ENCODE data around the gene ERCC6. TPM values are rescaled to one million over a fixed set of nuclear protein-coding genes. Genes with fewer than 3 reads are reported as not detected.

Gene ERCC6
- total RNA-seq, 1 experiment from 2014 or later, result 18.2 TPM

GRCh38 chr10:49518566-49518965 is 20.4 kb downstream of the ERCC6 start:
- Histone ChIP-seq H2BK12ac (ENCODE audit: insufficient read length, low read depth, low read length) (no peak overlapping the region), H3K27ac (ENCODE audit: insufficient read length, low read depth, low read length) (no peak overlapping the region), H2BK15ac (ENCODE audit: low read depth, low read length) (no peak overlapping the region), H4K8ac (replicated peaks; ENCODE audit: insufficient read length, low read depth, low read length) (no peak overlapping the region), H3K9me3 (ENCODE audit: control insufficient read depth, low read depth, low read length) (no peaks in the 10 kb centered on the region), H2BK20ac (ENCODE audit: low read depth, low read length, poor library complexity, severe bottlenecking) (no peak overlapping the region), H2BK120ac (ENCODE audit: low read depth, low read length, poor library complexity, severe bottlenecking) (no peak overlapping the region), H3K4me2 (ENCODE audit: insufficient read depth, insufficient read length, low read length) (no peak overlapping the region), H3T11ph (ENCODE audit: low read length) (no peak overlapping the region), H3K23me2 (ENCODE audit: insufficient read length, low read depth, low read length, poor library complexity, severe bottlenecking) (no peaks in the 10 kb centered on the region), H3K23ac (ENCODE audit: insufficient read length, low read depth, low read length) (no peak overlapping the region), H3K14ac (ENCODE audit: insufficient read depth, low read length) (no peak overlapping the region), H3K79me2 (ENCODE audit: insufficient read depth, low read length) (no peaks in the 10 kb centered on the region), H4K20me1 (ENCODE audit: control insufficient read depth, insufficient read depth, insufficient read length) (no peaks in the 10 kb centered on the region), H3K79me1 (ENCODE audit: insufficient read depth, low read depth, low read length, poor library complexity, severe bottlenecking) (peaks cover 2% of the 10 kb centered on the region), H3K27me3 (ENCODE audit: insufficient read depth, low read length) (no peaks in the 10 kb centered on the region), H3K56ac (ENCODE audit: insufficient read length, low read depth, low read length) (no peak overlapping the region), H2BK5ac (ENCODE audit: insufficient read length, low read length) (no peak overlapping the region), H4K5ac (ENCODE audit: insufficient read length, low read depth, low read length) (no peak overlapping the region), H4K91ac (ENCODE audit: insufficient read length, low read depth, low read length) (no peak overlapping the region), H2AFZ (ENCODE audit: low read length) (no peak overlapping the region), H3K4ac (ENCODE audit: low read depth, low read length) (no peak overlapping the region), H3K9ac (ENCODE audit: extremely low read depth, insufficient read length, low read length) (no peak overlapping the region), H3K18ac (ENCODE audit: insufficient read length, low read depth, low read length) (no peak overlapping the region), H2AK5ac (ENCODE audit: insufficient read length, low read length) (no peak overlapping the region), H3K4me1 (ENCODE audit: insufficient read depth, low read length) (no peaks in the 10 kb centered on the region)
- Mint-ChIP-seq H3K4me3 (no peak overlapping the region), H3K36me3 (ENCODE audit: insufficient read depth in 1 of 3, low read depth in 3 of 3) (peaks cover 0 to 4% (median 3%) of the 10 kb centered on the region in 3 experiments; a peak in 4 of 7 replicates), H3K27me3 (ENCODE audit: low read depth) (no peaks in the 10 kb centered on the region), H3K9me3 (no peaks in the 10 kb centered on the region), H3K4me1 (peaks cover 10 to 15% of the 10 kb centered on the region in 2 experiments), H3K27ac (no peak overlapping the region)
- no peak for DNase-seq
- TF ChIP-seq CTCF (conservative IDR thresholded peaks at IDR 0.05), result no peak
- WGBS (ENCODE audit: extremely low coverage, insufficient read length, low lambda C conversion rate), result no CpG with 5 or more reads among the region's 2 CpGs
